ENCODE results near the gene ZNF638.
A peak's percentile ranks its signal among the peaks of the same experiment; 100 is the strongest.
"Not testable (repeated sequence)": the region's sequence is repeated elsewhere in the genome, so short reads cannot be mapped to it uniquely, and the experiment has no call there.

ZNF638 gene

GRCh38 chr2:71393216-71393615, 61.6 kb downstream of the ZNF638 start:
- no peak for DNase-seq (ENCODE audit: low spot score)

GRCh38 chr2:71395471-71395870, 63.9 kb downstream of the ZNF638 start:
- no peak for DNase-seq (ENCODE audit: low spot score)

- no peak for DNase-seq (ENCODE audit: low spot score)
Measured at GRCh38 chr2:71402427-71402826, 70.8 kb downstream of the ZNF638 start.

- no peak for DNase-seq (ENCODE audit: low spot score)
Measured at GRCh38 chr2:71409611-71410010, 78.0 kb downstream of the ZNF638 start.

GRCh38 chr2:71410696-71411095, 79.1 kb downstream of the ZNF638 start:
- no peak for DNase-seq (ENCODE audit: low spot score)

GRCh38 chr2:71416866-71417265, 85.3 kb downstream of the ZNF638 start:
- not testable (repeated sequence) for DNase-seq (ENCODE audit: low spot score)

GRCh38 chr2:71417300-71418202, 86.0 kb downstream of the ZNF638 start:
- no peak for DNase-seq (ENCODE audit: low spot score)

GRCh38 chr2:71419145-71419544, 87.6 kb downstream of the ZNF638 start:
- DNase-seq (ENCODE audit: low spot score), result no peak

GRCh38 chr2:71419976-71420375, 88.4 kb downstream of the ZNF638 start:
- DNase-seq (ENCODE audit: low spot score), result no peak

GRCh38 chr2:71422786-71423185, 91.2 kb downstream of the ZNF638 start:
- no peak for DNase-seq (ENCODE audit: low spot score)

- DNase-seq (ENCODE audit: low spot score), result no peak
Measured at GRCh38 chr2:71423817-71424420, 92.3 kb downstream of the ZNF638 start.

- no peak for DNase-seq (ENCODE audit: low spot score)
Measured at GRCh38 chr2:71426721-71427120, 95.1 kb downstream of the ZNF638 start.

- DNase-seq (ENCODE audit: low spot score), result no peak
Measured at GRCh38 chr2:71428472-71429383, 97.1 kb downstream of the ZNF638 start.

- DNase-seq (ENCODE audit: low spot score), result not testable (repeated sequence)
Measured at GRCh38 chr2:71445142-71445541, 113.6 kb downstream of the ZNF638 start.

GRCh38 chr2:71446505-71446904, 114.9 kb downstream of the ZNF638 start:
- DNase-seq (ENCODE audit: low spot score), result no peak

- no peak for DNase-seq (ENCODE audit: low spot score)
Measured at GRCh38 chr2:71449343-71449742, 117.8 kb downstream of the ZNF638 start.

GRCh38 chr2:71451705-71452104, 120.1 kb downstream of the ZNF638 start:
- DNase-seq (ENCODE audit: low spot score), result no peak

GRCh38 chr2:71452565-71452964, 121.0 kb downstream of the ZNF638 start:
- DNase-seq (ENCODE audit: low spot score), result no peak

- no peak for DNase-seq (ENCODE audit: low spot score)
Measured at GRCh38 chr2:71453404-71454220, 122.0 kb downstream of the ZNF638 start, which contains the start of gene DYSF. Gene DYSF (plus strand): TSS chr2:71453561.

GRCh38 chr2:71454221-71455010, 122.8 kb downstream of the ZNF638 start:
- peak; percentile 35 for DNase-seq (ENCODE audit: low spot score)
